Stimulated activated CD4-positive, alpha-beta T cell treated with anti-CD3 and anti-CD28 coated beads, Interleukin-15, amount 100 ng/mL, for 1 hour (primary cell): ENCODE data around the gene SPATA1.
"Not testable (repeated sequence)": the region's sequence is repeated elsewhere in the genome, so short reads cannot be mapped to it uniquely, and the experiment has no call there.

ENCODE experiments used
- DNase-seq, 2 donors: peaks; one replicate each; pipeline ENCODE4 v3.0.0-alpha.2; 2020; ENCODE audit warnings: low read depth in 1 of 2, low spot score in 1 of 2

Gene SPATA1

DNA sequence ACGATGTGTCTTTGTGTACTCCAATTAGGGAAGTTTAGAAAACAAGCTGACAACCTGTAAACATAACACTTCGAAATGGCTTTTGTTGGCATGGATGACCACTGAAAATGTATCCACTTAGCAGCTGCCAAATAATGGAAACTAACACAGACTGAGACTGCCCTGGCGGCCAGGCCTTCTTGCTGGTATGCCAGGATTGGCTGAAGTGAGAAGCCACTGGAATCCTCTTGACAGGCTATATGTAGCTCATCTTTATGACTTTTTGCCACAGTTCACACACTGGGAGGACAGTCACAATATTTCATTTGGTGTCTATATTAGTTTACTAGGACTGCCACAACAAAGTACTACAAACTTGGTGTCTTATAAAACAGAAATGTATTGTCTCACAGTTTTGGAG lies 80.9 kb downstream of the SPATA1 start:
- no peak for DNase-seq

DNA sequence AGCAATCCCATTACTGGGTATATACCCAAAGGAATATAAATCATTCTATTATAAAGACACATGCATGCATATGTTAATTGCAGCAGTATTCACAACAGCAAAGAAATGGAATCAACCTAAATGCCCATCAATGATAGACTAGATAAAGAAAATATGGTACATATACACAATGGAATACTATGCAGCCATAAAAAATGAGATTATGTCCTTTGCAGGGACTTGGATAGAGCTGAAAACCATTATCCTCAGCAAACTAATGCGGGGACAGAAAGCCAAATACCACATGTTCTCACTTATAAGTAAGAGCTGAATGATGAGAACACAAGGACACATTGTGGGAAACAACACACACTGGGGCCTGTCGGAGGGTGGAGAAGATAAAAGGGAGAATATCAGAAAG lies 88.8 kb downstream of the SPATA1 start:
- DNase-seq, result not testable (repeated sequence)

GRCh38 chr1:84597011-84597410 lies 90.8 kb downstream of the SPATA1 start:
- DNase-seq, result no peak

DNA sequence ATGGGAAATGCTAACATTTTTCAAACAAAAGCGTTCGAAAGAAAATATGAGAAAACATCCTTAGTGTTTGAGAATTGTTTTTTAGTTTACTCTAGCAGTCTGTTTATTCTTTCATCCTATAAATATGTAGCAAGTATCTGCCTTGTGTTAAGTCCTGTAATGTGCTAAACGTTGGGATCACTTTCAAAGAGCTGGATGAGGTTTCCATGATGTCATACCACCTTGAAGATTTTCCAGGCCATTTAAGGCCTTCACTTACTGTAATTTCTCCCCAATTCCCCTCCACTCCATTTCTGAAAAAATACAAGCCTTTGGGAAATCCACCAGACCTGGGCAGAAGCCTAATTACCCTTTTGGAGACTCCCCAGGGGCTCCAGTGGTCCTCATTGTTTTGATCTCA lies 92.2 kb downstream of the SPATA1 start:
- no peak for DNase-seq

- no peak for DNase-seq
Measured at GRCh38 chr1:84598846-84599741, 92.9 kb downstream of the SPATA1 start.

DNA sequence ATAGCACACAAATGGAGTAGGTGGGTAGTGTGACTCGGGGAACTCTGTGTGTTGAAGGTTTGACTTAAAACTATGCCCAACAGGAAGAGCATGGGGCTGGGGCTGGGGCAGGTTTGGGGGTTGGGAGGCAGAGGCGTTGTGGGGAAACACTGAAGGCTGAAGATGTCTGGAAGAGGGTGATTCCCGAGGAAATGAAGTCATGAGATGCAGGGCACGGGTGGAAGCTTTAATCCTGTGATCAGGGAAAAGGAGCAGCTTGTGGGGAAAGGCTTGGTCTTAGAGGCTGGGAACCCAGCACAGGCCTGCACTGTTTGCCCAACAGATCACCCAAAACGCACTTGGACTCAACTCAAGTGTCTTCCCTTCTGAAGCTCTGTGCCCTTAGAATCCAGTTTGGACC lies 94.6 kb downstream of the SPATA1 start:
- no peak for DNase-seq

DNA sequence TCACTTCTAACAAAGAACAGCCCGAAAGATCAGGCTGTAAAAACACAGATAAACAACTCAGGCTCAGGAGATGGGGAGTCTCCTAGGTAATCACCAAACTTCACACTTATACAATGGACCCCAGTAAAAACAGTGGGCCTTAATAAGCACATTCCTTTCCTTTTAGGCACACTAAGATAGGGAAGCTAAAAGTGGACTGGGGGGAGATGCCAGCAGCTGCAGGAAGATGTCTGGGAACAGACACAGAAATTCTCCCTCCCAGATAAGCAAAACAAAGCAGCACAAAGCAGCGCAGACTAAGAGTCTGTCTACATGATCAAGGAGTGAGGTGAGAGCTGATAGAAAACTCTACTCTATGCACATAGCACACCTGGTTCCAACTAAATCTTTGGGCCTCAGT lies 97.0 kb downstream of the SPATA1 start:
- no peak for DNase-seq

- DNase-seq, result no peak
Measured at GRCh38 chr1:84603941-84604830, 98.0 kb downstream of the SPATA1 start.

DNA sequence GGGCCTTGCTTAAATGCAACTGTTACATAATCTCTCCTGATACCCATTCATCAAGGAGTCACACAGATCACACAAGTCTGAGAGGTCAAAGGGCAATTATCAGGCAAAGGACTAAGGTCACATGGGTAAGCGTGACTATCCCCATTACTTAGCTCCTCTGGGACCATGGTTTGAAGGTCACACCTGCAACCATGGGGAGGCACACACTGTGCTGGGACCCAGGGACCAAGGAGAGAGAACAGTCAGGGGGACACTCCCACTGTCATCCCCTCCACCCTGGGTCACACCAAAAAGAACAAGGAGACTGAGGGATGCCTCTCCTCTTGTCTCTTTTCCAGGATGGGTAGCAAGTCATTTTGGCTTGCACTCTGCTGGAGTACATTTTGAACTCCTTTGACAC lies 99.0 kb downstream of the SPATA1 start:
- DNase-seq, result no peak

- no peak for DNase-seq
Measured at GRCh38 chr1:84606977-84607376, 100.8 kb downstream of the SPATA1 start.

GRCh38 chr1:84611091-84611490 lies 104.9 kb downstream of the SPATA1 start:
- no peak for DNase-seq

- no peak for DNase-seq
Measured at GRCh38 chr1:84611796-84612195, 105.6 kb downstream of the SPATA1 start.

DNA sequence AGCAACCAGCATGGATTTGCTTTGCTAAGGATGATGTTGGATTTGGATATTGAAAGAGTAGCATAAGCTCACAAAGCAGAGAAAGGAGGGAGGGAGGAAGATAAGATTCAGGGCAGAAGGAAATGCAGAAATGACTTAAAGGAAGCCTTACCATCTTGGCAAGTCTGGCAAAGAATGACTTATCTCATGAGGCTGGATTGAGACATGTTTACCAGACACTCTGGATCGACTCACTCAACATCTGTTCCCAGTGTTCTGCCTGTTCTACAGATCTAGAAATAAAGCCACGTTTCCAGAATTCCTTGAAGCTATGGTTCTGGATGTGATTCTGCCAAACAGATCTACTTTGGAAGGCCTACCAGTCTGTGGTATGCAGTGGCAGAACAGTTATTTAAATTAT lies 106.8 kb downstream of the SPATA1 start:
- no peak for DNase-seq

GRCh38 chr1:84613887-84614286 lies 107.7 kb downstream of the SPATA1 start:
- DNase-seq, result no peak

GRCh38 chr1:84615790-84616189 lies 109.6 kb downstream of the SPATA1 start:
- no peak for DNase-seq
